Right kidney (tissue), 1 donor: ENCODE data around the gene CASZ1.

ENCODE experiments used
- DNase-seq: peaks from one replicate; pipeline ENCODE4 v3.0.0-alpha.2; 2016

Gene CASZ1

DNA sequence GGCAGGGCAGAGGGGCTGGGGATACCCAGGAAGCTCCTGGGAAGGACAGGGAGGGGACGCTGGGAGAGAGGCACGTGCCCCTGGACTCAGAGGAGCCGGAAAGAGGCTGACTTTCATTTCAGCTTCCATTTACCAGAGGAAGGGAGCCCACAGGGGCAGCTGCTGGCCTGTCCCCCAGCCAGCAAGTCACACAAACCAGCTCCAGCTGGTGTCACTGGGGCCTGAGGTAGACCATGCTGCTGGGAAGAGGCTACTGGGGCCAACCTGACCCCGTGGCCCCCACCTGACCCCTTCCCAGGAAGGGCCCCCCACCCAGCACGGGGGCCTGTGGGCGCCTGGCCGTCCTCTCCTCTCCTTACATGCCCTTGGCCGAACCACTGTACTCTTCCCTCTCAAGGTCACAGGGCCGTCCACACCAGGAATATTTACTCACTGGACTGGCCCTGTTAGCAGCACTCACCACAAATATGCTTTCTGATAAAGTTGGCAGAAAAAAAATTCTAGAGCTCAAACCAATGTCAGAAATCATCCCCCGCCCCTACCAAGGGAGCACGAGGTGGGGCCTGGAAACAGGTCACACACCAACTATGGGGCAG lies 110.5 kb downstream of the CASZ1 start:
- DNase-seq: no peak

DNA sequence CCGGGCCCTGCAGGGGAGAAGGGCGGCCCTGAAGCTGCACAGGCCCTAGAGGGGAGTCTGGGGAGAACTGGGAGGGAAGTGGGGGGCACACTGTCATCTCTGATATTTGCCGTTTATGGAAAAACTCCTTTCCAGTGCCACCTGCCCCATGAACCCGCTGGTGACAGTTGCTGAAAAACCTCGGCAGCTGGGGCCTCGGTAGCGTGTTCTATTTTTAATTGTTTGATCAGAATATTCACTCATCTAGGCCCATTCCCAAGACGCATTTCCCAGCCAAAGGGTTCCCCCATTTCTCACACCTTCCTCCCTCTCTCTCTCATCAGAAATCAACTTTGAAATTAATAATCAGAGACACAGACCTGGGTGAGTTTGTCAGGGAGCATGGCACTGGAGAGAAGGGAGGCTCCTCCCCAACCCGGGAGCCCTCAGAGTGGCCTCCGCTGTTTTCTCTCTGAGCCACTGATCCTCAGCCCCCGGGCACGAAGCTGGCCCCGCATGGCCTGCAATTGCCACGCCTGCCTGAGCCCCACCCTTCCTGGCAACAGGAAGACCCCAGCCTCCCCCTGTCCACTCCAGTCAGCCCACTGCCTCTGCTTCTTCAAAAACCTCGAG lies 111.1 kb downstream of the CASZ1 start:
- DNase-seq: no peak

DNA sequence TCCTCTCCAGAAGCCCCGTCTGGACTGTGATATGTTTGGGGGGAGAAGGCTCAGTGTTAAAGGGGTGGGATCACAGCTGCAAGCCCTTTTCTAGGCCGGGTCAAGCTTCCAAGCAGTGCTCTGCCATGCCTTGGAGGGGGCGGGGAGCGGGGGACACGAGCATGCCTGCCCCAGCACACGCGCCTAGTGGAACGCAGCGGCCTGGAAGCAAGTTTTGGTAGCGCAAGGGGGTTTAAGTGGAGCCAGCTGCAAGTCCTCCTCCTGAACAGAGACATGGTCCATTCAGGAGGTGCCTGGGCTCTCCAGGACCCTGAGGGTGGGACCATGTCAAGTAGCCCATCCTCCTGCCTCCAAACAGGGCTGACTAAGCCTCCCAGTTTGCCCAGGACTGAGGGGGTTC lies 112.2 kb downstream of the CASZ1 start:
- DNase-seq: no peak

DNA sequence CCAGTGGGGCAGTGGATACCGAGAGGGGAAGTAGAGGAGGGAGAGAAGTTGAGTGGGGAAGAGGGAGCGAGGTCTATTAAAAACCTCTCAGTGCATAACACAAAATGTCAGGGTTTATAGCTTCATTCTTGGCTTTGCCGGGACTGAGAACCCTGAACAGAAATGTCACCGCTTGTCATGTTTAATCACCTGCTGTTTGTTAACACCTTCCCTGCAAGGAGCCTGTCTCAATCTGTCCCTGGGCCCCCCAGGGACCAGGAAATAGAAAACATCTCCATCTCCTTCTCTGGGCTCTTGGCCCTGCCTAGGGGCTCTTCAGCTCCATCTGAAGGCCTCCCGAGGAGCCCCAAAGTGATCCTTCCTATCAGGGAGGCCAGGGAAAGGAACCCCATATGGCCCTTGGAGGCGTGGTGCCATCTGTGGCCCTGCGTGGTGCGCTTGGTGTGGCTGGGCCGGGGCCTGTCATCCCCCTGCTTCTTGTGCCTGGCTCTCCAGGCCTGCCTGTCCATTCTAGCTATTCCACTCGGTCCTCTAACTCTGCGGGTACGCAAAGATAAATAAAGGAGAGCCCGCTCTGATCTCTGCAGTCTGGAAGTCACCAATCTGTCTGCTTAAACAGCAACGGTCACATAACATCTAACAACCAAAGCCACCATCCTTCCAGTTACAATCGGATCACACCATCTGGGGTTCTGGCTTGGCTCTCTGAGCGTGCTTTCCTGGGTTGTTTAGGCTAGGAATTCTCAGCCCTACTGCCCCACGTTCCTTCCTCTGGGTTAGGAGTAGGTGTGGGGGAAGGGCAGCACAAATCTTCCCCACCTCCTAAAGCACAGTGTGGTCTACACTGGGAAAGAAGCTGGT lies 113.8 kb downstream of the CASZ1 start:
- DNase-seq: peak; percentile 20

DNA sequence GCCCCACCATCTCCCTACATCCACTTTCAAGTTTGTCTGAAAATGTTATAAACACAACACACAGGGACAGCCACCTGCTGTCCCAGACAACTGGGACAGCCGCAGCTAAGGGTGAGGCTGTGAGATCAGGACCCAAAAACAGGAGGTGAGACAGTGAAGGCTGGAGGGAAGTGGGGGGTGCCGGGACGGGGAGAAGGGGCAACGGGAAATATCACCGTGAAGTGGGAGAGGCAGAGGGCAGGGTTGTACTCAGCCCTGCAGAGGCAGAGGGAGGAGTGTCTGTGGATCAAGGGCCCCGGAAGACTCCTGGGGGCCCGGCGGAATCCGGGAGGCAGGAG lies 114.4 kb downstream of the CASZ1 start:
- DNase-seq: no peak

DNA sequence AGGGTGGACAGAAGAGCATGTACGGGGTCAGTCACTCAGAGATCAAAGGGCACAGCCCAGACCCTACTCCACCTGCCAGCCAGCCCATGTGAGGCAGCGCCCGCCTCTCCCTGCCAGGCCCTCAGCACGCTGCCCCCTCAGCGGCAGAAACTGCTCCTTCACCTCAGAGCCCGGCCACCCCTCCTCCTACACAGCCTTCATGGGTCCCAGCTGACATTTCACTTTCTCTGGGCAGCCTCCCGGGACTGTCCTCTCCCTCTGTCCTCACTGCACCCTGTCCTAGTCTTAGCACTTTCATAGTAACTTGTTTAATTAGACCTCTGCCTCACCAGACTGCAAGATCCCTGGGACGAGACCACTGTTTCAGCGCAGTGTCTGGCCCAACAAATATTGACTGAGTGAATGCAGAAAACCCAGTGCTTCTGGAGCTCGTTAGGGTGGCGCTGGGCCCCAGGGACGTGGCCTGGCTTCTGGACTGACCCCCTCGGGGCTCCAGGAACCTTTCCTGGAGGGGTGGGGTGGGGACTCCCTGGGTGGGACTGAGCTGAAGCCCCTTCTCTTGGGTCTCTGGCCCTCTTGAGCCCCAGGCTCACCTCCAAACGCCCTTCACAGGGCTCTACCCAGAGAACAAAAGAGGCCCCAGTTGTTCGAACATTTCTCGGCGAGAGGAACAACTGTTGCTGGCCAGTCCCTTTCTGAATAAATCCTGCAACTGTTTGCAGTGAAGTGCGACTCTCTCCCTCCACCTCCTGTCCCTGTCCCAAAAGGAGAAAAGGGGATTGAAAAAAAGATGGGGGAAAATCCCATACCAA lies 114.9 kb downstream of the CASZ1 start:
- peak; percentile 54 for DNase-seq

DNA sequence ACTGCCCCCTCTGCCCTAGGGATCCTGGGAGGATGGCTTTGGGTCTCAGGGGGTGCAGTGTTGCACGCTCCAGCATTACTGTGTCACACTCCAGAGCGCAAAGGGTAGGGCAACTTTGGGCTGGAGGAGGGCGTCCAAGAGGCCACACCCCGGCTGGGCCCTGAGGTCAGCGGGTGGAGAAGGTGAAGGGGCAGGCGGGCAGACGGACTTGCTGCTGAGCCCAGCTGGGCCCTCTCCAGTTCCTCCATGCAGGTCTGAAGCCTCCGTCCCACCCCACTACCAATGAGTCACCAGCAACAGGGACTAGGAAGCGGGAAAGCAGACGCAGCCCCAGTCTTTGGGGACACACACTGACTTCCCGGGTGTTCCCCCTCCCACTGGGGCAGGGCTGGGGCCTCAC lies 116.0 kb downstream of the CASZ1 start:
- no peak for DNase-seq

DNA sequence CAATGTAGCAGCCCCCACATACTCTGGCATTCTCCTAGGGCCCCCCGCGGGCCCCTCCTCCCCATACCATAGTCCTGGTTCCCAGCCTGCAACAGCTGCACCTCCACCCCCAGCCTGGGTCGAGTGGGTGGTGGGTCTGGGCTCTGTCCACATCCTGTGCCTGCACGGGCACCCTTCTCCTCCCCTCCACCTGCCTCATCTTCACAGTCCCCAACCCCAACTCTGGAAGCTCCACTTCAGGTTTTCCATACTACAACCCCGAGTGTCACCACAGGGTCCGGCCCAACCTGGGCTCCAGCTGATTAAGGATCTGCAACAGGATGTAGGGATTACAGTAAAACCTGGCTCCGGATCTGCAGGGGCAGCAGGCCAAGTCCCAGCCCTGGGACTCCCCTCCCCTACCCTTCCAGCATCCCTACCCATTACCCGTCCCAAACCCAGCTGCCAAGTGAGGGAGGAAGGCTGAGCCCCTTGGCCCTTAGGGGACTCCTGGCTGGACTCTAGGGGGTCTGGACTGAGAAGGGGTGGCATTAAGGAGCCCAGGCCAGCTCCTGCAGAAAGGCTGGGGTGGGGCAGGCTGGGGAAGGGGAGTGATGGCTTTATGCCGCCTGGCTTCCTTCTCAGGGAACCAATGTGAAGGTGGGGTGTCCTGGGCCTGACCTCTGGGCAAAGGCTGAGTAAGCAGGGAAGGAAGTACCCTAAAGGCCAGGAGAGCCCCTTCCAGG lies 116.8 kb downstream of the CASZ1 start:
- DNase-seq: peak; percentile 67

DNA sequence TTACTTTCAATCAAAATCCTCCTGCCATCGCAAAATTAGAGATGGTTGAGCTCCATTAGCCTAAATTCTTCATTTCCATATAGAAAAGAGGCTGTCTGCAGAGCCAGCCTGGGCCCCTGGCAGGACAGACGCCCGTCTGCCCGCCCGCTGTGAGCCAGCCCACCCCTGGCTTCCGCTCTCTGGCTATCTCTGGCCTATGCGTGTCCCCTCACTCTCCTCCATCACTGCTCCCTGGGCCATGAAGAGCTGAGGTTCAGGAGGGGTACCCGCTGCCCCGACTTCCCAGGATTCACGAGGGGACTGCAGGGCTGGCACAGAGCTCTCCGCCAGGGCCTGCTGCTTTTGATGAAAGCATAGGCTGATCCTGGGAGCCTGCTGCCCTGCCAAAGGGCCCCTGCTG lies 117.6 kb downstream of the CASZ1 start:
- peak; percentile 53 for DNase-seq

DNA sequence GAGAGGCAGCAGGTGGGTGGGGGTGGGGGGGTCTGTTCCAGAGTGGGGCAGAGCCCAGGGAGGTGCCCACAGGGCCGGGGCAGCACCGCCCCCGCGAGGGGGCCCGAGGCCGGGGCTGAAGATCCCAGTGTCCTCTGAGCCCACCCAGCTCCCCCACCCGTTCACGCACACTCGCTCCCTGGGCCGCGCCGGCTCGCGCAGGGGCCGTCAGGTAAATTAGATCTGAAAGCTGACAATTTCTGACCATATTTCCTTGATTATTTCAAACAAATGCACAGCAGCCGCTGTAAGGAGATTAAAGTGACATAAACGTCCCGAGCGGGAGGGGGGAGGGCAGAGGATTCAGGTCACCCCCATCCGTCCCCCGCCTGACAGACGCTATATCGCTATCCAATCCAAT lies 118.0 kb downstream of the CASZ1 start:
- DNase-seq: no peak

DNA sequence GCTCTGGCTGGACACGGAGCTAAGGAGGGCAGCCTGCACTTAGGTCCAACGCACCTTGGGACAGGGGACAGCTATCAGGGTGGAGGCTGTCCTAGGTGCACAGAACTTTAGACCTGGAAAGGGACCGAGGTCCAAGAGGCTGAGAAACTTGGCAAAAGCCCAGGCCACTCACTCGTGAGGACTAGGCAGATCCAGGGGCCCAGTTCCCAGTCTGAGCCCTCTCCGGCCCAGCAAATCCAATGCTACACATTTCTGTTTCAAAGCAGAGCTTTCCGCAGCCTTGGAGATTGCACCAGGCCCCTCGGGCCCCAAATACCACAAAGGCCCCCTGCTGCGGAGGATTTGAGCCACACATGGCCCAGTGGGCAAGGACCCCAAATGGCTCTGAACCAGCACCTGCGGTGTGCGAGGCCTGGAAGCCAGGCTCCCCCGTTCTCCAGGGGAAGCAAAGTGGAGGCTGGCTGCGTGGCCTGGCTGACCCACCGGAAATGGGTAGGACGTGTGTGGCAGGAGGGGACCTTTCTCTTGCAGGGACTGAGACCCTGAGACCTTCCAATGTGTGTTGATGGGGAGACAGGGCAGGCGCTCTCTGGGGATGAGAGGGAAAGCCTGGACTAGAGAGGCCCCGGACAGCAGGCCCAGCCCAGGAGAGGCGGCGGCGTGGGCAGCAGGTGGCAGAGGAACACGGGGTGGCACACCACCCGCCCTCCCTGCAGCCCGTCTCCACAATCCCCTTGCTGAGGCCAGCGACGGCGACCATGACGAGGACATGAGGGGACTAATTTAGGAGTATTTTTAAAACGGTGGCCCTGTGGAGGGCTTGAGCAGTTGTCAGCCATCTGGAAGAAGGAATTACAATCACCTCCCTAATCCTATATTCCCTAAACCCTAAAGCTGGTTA lies 118.7 kb downstream of the CASZ1 start:
- peak; percentile 45 for DNase-seq

DNA sequence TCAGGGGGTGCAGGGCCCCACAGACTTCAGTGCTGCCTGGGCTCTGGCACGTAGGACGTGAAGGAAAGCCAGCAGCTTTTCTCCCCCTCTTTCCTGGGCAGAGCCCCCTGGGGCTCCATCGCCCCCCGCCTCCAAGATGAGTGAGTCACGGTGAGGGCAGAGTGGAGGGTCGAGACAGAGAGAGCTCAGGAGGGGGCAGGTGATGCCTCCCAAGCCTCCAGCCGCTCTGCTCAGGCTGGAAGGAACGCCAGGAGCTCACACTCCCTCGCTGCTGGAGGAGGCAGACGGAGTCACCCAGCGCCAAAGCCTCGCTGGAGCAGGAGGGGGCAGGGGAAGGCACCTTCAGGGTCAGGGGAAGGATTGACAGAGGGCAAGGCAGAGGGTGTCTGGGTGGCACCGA lies 119.5 kb downstream of the CASZ1 start:
- DNase-seq: peak; percentile 59

DNA sequence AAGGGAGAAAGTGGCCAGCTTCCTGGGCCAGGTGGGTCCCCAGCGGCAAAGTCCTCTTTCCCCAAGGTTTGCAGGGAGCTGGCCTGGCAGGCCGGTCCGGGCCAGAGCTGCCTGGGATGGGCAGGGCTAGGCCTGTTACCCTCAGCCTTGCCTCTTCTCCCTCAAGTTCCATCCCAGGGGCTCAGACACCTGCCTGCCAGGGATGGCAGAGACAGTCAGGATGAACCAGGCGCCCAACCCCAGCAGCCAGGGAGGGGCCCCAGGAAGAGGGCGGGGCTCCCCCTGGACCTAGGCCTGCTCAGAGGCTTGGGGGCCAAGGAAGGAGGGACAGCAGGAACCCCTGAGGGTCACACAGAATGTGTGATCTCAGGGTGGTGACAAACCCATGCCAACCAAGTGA lies 120.6 kb downstream of the CASZ1 start:
- DNase-seq: no peak

DNA sequence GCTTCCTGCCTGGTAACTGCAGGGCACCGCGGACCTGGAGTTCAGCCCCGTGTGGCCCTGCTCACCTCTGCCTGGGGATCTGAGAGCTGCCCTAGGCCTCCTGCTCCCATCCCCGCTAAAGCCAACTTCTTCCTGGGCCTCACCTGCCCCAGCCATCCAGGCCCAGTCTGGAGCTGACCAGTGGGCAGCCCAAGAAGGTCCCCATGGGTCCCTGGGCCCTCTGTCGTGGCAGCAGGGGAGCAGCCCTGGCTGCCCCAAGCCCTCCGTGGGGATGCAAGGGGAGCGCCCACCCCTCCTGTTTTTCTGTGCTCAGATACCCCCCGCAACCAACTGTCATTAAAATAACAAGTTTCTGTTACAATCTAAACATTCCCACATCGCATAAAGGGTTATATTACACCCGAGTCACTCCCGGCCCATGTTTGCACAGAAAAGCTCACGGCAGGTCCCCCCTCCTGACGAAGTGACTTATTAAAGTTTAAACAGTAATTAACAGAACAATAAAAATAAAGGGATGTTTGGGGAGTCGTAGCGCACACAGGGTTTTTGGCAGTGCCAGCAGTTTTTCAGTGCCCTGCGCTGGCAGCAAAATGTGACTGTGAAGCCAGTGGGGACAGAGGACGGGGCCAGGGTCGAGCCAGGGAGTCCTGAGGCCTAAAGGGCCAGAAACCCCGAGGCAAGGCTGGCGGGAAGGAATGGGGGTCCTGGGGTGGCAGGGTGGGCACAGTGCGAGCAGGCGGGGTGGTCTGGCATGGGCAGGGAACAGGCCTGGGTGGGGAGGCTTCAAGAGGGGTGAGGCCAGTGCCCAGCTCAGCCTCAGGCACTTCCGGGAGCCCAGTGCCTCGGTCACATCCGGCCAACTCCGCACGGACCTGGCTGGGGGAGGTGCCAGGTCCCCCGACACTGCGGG lies 121.5 kb downstream of the CASZ1 start:
- DNase-seq: peak; percentile 71

DNA sequence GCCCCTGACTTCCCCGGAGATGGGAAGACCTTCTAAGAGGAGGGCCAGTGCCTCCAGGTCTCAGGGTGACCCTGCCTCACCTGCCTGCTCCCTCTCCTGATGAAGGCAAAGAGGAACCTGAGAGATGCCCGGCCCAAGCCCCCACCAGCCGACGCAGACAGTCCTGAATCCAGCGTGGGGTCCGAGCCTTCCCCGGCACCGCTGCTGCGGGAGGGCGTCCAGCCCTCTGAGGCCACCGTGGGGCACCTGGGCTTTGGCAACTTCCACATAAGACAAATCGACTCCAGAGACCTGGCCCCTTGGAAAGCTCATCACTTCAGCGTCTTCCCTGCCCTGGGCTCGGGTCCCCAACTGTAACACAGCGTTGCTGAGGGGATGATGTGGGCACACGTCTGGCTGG lies 122.2 kb downstream of the CASZ1 start:
- DNase-seq: no peak

DNA sequence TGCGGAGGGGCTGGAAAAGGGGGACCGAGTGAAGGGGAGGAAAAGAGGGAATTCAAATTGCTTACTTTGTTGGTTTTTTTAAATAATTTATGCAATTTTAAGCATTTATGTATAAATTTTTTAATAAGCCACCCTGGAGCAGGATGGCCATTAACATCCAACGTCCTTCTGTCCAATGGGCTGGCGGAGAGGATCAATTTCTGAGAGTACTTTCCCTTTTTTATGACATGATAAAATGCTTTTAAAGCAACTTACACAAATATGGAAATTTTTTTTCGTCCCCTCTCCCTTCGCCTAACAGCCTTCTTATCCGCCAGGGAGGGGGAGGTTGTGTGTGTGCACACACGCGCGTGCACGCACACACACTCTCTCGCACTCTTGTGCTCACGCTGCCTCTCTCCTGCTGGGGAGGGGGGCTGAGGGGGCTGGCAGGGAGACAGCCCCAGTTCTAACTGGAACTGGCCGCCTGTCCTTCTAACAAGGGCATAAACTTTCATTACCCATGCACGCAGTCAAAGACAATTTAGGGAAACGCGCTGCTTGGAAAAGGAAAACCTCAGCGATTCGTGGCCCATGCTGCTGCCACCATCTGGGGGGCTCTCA lies 123.2 kb downstream of the CASZ1 start:
- DNase-seq: peak; percentile 48

DNA sequence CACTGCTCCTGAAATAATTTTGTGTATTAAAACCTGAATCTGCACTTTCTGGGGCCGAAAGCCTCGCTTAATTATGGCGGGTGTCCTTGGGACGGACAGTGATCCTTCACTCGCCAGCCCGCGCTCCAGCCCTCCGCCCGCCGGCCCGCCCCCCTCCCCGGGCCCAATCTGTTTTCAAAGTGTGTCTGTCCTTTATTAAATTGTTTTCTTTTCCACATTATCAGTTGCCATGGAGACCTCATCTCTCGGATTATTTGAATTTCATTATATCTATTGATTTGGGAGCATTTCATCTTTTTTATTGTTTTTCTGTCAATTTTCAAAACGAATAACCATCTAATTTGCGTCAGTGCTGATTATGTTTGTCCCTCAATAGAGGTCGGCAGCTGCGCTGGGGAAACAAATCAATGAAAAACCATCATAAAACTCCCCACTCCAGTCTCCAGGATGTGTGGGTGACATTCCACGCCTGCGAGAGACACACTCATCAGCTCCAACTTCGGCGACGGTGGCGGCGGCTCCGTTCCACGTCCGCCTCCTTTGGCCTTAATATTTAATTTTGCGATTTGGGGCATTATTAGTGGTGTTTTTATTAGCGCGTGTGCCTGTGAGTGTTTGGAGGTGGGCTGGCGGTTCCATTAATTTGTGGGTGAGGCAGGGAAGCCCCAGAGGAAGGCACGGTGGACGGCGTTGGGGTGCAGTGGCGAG lies 123.9 kb downstream of the CASZ1 start:
- peak; percentile 59 for DNase-seq

DNA sequence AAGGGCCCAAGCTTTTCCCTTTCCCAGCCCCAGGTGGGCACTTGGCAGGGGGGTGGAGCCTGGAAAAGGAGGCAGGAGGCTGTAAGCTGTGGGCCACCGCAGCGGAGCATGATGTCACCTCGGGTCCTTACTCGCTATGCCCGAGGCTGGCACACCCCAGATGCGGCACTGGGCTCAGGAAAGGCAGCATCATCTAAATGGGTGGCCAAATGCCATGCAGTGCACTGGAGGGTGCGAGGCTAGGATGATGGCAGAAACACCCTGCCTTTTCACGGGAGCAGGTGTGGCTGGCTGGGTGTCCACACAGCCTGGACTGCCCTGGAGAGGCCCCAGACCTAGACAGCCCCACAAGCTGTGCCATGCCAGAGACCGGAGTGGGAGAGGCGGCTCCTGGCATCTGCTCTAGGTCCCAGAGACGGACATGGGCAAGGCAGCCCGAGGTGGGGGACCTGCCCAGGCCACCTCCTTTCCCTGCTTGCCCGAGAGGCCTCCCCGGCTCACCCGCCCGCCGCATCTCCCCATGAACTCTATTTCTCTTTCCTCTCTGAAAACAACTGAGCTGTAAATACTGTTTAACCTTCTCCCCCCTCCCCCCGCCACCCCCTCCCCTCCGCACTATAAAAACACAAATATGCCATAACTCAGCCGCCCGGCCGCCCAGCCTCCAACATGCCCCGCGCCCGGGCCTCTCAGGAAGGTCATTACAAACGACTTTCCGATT lies 124.7 kb downstream of the CASZ1 start:
- peak; percentile 79 for DNase-seq
